GM18870 (cell line): ENCODE data around the gene NAALADL2.
A peak's percentile ranks its signal among the peaks of the same experiment; 100 is the strongest.
"Not testable (repeated sequence)": the region's sequence is repeated elsewhere in the genome, so short reads cannot be mapped to it uniquely, and the experiment has no call there.

Experiments
- ATAC-seq: cut with Tn5 transposase; IDR thresholded peaks from one replicate; pipeline ENCODE4 v1.9.1; 2021; ENCODE audit warnings: moderate library complexity; ENCODE audit not compliant: unreplicated experiment

Gene NAALADL2

GRCh38 chr3:175346573-175347356, 487.6 kb downstream of the NAALADL2 start:
- no peak for ATAC-seq

GRCh38 chr3:175349168-175349567, 490.0 kb downstream of the NAALADL2 start:
- ATAC-seq, result peak; percentile 84

- ATAC-seq, result no peak
These were observed 496.7 kb downstream of the NAALADL2 start for GRCh38 chr3:175355801-175356335.

- no peak for ATAC-seq
These were observed 497.8 kb downstream of the NAALADL2 start for GRCh38 chr3:175356899-175357324.

GRCh38 chr3:175357758-175358157, 498.6 kb downstream of the NAALADL2 start:
- ATAC-seq, result no peak

GRCh38 chr3:175358935-175359334, 499.8 kb downstream of the NAALADL2 start:
- ATAC-seq, result no peak

GRCh38 chr3:175370426-175370825, 511.3 kb downstream of the NAALADL2 start:
- not testable (repeated sequence) for ATAC-seq

- ATAC-seq, result not testable (repeated sequence)
These were observed 512.1 kb downstream of the NAALADL2 start for GRCh38 chr3:175371187-175371586.

- no peak for ATAC-seq
These were observed 515.6 kb downstream of the NAALADL2 start for GRCh38 chr3:175374705-175375104.

- peak; percentile 89 for ATAC-seq
These were observed 519.2 kb downstream of the NAALADL2 start for GRCh38 chr3:175378348-175378747.

- no peak for ATAC-seq
These were observed 522.6 kb downstream of the NAALADL2 start for GRCh38 chr3:175381685-175382084.

- no peak for ATAC-seq
These were observed 524.2 kb downstream of the NAALADL2 start for GRCh38 chr3:175383371-175383770.

- ATAC-seq, result no peak
These were observed 524.7 kb downstream of the NAALADL2 start for GRCh38 chr3:175383813-175384212.

GRCh38 chr3:175384569-175384968, 525.4 kb downstream of the NAALADL2 start:
- ATAC-seq, result no peak

GRCh38 chr3:175386630-175387029, 527.5 kb downstream of the NAALADL2 start:
- ATAC-seq, result no peak

GRCh38 chr3:175389560-175389959, 530.4 kb downstream of the NAALADL2 start:
- no peak for ATAC-seq

GRCh38 chr3:175391601-175392000, 532.5 kb downstream of the NAALADL2 start:
- no peak for ATAC-seq

- no peak for ATAC-seq
These were observed 533.5 kb downstream of the NAALADL2 start for GRCh38 chr3:175392653-175393052.

- no peak for ATAC-seq
These were observed 538.2 kb downstream of the NAALADL2 start for GRCh38 chr3:175397372-175397771.

- no peak for ATAC-seq
These were observed 539.5 kb downstream of the NAALADL2 start for GRCh38 chr3:175398676-175399075.

- ATAC-seq, result no peak
These were observed 540.2 kb downstream of the NAALADL2 start for GRCh38 chr3:175399156-175399840.

GRCh38 chr3:175404027-175404426, 544.9 kb downstream of the NAALADL2 start:
- no peak for ATAC-seq
